ENCODE data around the gene SEMA4B. TPM values are rescaled to one million over a fixed set of nuclear protein-coding genes. Genes with fewer than 3 reads are reported as not detected.
A peak's percentile ranks its signal among the peaks of the same experiment; 100 is the strongest.

SEMA4B gene
- total RNA-seq, 1 experiment from 2014 or later = 38.6 TPM

DNA sequence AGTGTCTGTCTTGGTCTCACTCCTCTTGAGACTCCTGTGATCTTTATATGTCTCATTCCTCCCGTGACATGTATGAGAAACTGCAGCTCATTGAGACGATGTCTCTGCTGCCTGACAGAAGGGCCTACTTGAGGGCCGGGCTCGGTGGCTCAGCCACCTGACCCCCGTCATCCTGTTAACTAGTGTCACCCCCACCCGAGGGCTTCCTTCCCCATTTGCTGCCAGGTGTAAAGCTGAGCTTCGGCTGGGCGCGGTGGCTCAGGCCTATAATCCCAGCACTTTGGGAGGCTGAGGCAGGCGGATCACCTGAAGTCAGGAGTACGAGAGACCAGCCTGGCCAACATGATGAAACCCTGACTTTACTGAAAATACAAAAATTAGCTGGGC, 12.7 kb downstream of the SEMA4B start:
- H3K27ac Mint-ChIP-seq (ENCODE audit: low read depth, unreplicated experiment) = no peak overlapping the region
- POLR2A ChIA-PET = interaction anchor here (0.9 to 7.0 kb wide), 8 partner anchors 8 to 48 kb away, joined by 3 to 99 read pairs (median 16); partner anchors contain the start of genes CIB1, GDPGP1 and SEMA4B
- no peak for DNase-seq (ENCODE audit: unreplicated experiment)
- no peaks in the 10 kb centered on the region for H3K27me3 Mint-ChIP-seq (ENCODE audit: insufficient read depth, unreplicated experiment)
- intact Hi-C loops (cut with micrococcal nuclease) = loop anchor here (2.0 kb wide), 1 partner anchor 29 kb away; no protein-coding TSS in a partner anchor
- H3K4me3 Mint-ChIP-seq (ENCODE audit: unreplicated experiment) = no peak overlapping the region
- CTCF ChIA-PET = interaction anchor here (0.7 to 5.6 kb wide), 12 partner anchors 8 to 141 kb away, joined by 3 to 40 read pairs (median 5); partner anchors contain the start of genes CIB1, GDPGP1 and SEMA4B
- peaks cover 28% of the 10 kb centered on the region for H3K36me3 Mint-ChIP-seq (ENCODE audit: insufficient read depth, unreplicated experiment)
- H3K4me1 Mint-ChIP-seq (ENCODE audit: insufficient read depth, unreplicated experiment) = peaks cover 43% of the 10 kb centered on the region
- BruUV-seq (replicated peaks) = no TSS peak
- no peaks in the 10 kb centered on the region for H3K9me3 Mint-ChIP-seq (ENCODE audit: unreplicated experiment)
- no peak for TF ChIP-seq CTCF (IDR thresholded peaks at IDR 0.05; ENCODE audit: unreplicated experiment)

DNA sequence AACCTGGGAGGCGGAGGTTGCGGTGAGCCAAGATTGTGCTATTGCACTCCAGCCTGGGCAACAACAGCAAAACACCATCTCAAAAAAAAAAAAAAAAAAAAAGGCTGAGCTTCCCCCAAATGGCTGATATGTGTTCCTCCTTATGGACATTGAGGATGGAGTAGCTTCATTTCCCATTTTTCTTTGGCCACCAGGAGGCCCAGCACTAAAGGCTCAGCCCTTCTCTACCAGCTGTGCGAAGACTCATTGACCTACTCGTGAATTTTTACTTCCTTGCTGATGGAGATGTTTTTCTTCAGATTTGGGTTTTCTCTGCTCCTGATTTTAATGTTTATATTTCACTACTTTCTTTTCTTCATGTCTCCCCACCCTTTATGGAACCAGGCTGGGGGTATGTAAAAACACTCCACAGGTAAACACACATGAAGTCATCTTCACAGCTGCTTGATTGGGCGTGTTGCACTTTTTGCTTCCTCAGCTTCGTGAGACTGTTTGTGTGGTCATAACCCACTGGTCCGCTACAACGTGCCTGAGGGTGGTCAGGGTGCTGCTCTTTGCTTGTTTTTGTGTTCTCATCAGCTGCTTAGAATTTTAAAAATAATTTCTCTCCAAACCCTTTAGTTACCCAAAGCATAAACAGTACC, 13.5 kb downstream of the SEMA4B start:
- Mint-ChIP-seq H3K4me3 (ENCODE audit: unreplicated experiment) (no peak overlapping the region), H3K9me3 (ENCODE audit: unreplicated experiment) (no peaks in the 10 kb centered on the region), H3K27me3 (ENCODE audit: insufficient read depth, unreplicated experiment) (no peaks in the 10 kb centered on the region), H3K36me3 (ENCODE audit: insufficient read depth, unreplicated experiment) (peaks cover 23% of the 10 kb centered on the region), H3K4me1 (ENCODE audit: insufficient read depth, unreplicated experiment) (peaks cover 39% of the 10 kb centered on the region), H3K27ac (ENCODE audit: low read depth, unreplicated experiment) (no peak overlapping the region)
- BruUV-seq (replicated peaks) = no TSS peak
- ChIA-PET CTCF (interaction anchor here (0.6 to 5.6 kb wide), 12 partner anchors 9 to 483 kb away, joined by 3 to 40 read pairs (median 4); partner anchors contain the start of genes CIB1, GDPGP1 and SEMA4B), POLR2A (interaction anchor here (0.5 to 7.0 kb wide), 11 partner anchors 8 to 187 kb away, joined by 3 to 99 read pairs (median 3); partner anchors contain the start of genes CIB1, GDPGP1 and SEMA4B)
- intact Hi-C loops (cut with micrococcal nuclease) = no loop called here
- DNase-seq (ENCODE audit: unreplicated experiment) = no peak
- peak; percentile 23 for TF ChIP-seq CTCF (IDR thresholded peaks at IDR 0.05; ENCODE audit: unreplicated experiment)

DNA sequence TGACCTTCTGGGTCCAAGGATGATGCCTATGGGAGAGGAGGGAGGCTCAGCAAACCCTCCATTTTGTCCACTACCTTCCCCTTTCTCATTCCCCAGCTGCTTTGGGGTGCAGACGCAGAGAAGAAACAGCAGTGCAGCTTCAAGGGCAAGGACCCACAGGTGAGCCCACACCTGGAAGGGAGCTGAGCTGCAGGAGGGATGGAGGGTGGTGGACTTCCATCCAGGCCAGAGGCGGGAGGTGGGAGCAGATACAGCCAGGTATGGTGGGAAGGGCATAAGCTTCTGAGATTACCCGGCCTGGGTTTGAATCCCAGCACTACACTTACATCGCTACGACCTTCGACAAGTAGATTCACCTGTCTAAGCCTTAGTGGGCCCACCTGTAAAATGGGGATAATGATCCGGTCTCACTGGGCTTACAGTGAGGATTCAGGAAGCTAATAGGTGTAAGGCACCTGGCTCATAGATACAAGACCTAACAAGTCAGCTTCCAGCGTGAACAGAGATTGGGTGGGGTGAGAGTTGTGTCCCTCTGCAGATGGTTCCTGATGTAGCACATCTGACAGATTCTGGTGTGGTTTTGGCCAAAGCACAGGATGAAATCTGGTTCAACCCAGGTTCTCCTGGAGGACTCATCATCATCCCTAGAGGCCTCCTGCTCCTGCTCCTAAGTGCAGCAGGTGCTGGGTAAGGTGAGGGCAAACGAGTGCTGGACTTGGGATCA, 16.7 kb downstream of the SEMA4B start:
- H3K27me3 Mint-ChIP-seq (ENCODE audit: insufficient read depth, unreplicated experiment) = no peaks in the 10 kb centered on the region
- H3K36me3 Mint-ChIP-seq (ENCODE audit: insufficient read depth, unreplicated experiment) = peaks cover 40% of the 10 kb centered on the region
- no peaks in the 10 kb centered on the region for H3K9me3 Mint-ChIP-seq (ENCODE audit: unreplicated experiment)
- intact Hi-C loops (cut with micrococcal nuclease) = no loop called here
- H3K4me3 Mint-ChIP-seq (ENCODE audit: unreplicated experiment) = no peak overlapping the region
- TF ChIP-seq CTCF (IDR thresholded peaks at IDR 0.05; ENCODE audit: unreplicated experiment) = no peak
- H3K27ac Mint-ChIP-seq (ENCODE audit: low read depth, unreplicated experiment) = no peak overlapping the region
- no peak for DNase-seq (ENCODE audit: unreplicated experiment)
- peaks cover 11% of the 10 kb centered on the region for H3K4me1 Mint-ChIP-seq (ENCODE audit: insufficient read depth, unreplicated experiment)
- no TSS peak for BruUV-seq (replicated peaks)
- ChIA-PET CTCF (interaction anchor here (0.6 to 4.9 kb wide), 7 partner anchors 15 to 77 kb away, joined by 3 to 43 read pairs (median 6); partner anchors contain the start of genes CIB1, GDPGP1 and SEMA4B), POLR2A (interaction anchor here (0.7 to 1.4 kb wide), 5 partner anchors 11 to 522 kb away, joined by 3 to 6 read pairs (median 3); partner anchors contain the start of genes CIB1 and GDPGP1)

All from MCF 10A (cell line).